Brain microvascular endothelial cell (primary cell): ENCODE measurements around the gene CSTB.

Source experiments
- DNase-seq: peaks from one replicate; pipeline ENCODE4 v3.0.0-alpha.2; 2020
- H3K27ac ChIP-seq: fragments of 250-450 bp; sonication (Bioruptor Pico); 2 replicates; pipeline ENCODE4 v1.5.1; 2020; ENCODE audit warnings: mild to moderate bottlenecking, moderate library complexity
- H3K27me3 ChIP-seq: fragments of 250-450 bp; sonication (Bioruptor Pico); replicated peaks from 2 replicates; pipeline ENCODE4 v1.5.1; 2020; ENCODE audit warnings: mild to moderate bottlenecking
- H3K36me3 ChIP-seq: fragments of 250-450 bp; sonication (Bioruptor Pico); replicated peaks from 2 replicates; pipeline ENCODE4 v1.5.1; 2020; ENCODE audit warnings: mild to moderate bottlenecking
- H3K4me3 ChIP-seq: 2 replicates; pipeline ENCODE4 v1.5.1; 2011; ENCODE audit warnings: low read depth, mild to moderate bottlenecking, control low read depth, low read length, moderate library complexity
- CTCF ChIP-seq: IDR thresholded peaks from 2 replicates; pipeline ENCODE4 v1.5.1; 2011; ENCODE audit warnings: low read depth, mild to moderate bottlenecking, moderate library complexity, low read length, control low read depth, inconsistent platforms; ENCODE audit errors: missing control alignments
- in situ Hi-C: cut with HindIII; loops from 2 replicates; pipeline ENCODE4 v1.10.0; 2017; ENCODE audit warnings: low sequenced_read_pairs, low pct_ligation_motif_present

The CSTB gene

DNA sequence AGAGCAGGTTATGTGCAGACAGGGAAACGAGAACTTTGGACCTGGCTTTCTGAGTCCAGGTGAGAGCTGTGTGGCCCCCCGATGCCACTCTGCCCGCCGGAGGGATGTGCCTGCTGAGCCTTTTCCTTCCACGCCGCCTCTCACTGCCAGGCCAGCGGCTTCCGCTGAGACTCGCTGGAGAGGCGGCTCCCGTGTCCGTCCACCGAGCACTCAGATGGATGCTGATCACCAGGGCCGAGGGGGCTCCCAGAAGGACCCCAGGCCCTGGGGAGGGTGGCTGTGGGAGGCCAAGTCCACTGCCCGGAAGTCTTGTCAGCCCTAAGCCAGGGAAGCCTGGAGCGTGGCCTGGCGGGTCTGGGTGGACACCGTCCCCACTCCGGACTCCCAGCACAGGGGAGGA lies 16.5 kb downstream of the CSTB start:
- no peak for TF ChIP-seq CTCF
- DNase-seq = no peak
- Histone ChIP-seq H3K36me3 (peaks cover 57% of the 10 kb centered on the region), H3K27me3 (no peaks in the 10 kb centered on the region), H3K27ac (no peak overlapping the region), H3K4me3 (no peak overlapping the region)
- in situ Hi-C loops = no loop called here

DNA sequence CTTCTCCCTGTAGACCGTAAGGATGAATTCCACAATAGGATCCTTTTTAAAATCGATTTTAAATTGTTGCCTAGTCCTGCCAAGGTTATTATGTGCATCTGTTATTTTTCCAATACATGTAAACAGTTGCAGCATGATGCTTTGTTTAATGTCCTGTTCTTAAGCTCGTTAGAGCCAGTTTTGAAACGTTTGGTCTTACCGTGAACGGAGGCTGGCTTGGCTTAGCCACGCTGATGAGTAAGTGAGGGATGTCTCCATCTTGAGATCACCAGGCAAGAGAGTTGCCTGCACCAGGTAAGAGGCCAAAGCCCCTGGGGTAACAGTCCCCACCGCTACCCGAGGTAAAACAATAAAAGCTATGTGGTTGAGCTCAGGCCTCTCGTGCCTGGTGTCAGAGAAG lies 17.3 kb downstream of the CSTB start:
- TF ChIP-seq CTCF = no peak
- DNase-seq = no peak
- Histone ChIP-seq H3K27ac (no peak overlapping the region), H3K36me3 (peaks cover 62% of the 10 kb centered on the region), H3K27me3 (no peaks in the 10 kb centered on the region), H3K4me3 (no peak overlapping the region)
- in situ Hi-C loops = no loop called here

DNA sequence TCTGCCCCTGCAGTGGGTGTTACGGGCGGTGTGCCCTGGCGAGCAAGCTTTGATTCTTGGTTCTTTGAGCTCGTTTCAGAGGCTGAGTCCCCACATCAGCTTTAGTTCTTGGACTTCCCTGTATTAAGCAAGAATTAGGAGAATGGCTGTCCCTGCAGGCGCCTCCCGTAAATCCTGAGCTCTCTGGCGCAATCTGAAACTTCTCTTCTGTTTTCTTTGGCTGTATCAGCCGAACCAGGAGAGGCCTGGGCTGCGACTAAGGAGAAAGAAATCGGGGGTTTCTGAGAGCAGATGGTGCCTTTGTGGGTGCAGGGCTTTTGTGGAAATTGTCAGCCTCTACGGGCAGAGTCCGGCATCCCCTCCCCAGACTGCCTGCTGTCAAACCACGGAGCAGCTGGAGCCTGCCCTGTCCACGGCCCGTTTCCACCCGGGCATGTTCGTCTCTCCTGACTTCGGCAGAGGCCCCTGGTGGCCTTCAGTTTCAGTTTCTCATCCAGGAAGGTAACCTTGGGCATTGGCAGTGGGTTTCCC lies 17.9 kb downstream of the CSTB start:
- Histone ChIP-seq H3K27ac (no peak overlapping the region), H3K27me3 (no peaks in the 10 kb centered on the region), H3K36me3 (peaks cover 65% of the 10 kb centered on the region), H3K4me3 (no peak overlapping the region)
- in situ Hi-C loops = no loop called here
- TF ChIP-seq CTCF = no peak
- DNase-seq = no peak

GRCh38 chr21:43757601-43758000 lies 18.5 kb downstream of the CSTB start:
- TF ChIP-seq CTCF = no peak
- in situ Hi-C loops = no loop called here
- Histone ChIP-seq H3K27ac (no peak overlapping the region), H3K36me3 (peaks cover 70% of the 10 kb centered on the region), H3K27me3 (no peaks in the 10 kb centered on the region), H3K4me3 (no peak overlapping the region)
- no peak for DNase-seq

DNA sequence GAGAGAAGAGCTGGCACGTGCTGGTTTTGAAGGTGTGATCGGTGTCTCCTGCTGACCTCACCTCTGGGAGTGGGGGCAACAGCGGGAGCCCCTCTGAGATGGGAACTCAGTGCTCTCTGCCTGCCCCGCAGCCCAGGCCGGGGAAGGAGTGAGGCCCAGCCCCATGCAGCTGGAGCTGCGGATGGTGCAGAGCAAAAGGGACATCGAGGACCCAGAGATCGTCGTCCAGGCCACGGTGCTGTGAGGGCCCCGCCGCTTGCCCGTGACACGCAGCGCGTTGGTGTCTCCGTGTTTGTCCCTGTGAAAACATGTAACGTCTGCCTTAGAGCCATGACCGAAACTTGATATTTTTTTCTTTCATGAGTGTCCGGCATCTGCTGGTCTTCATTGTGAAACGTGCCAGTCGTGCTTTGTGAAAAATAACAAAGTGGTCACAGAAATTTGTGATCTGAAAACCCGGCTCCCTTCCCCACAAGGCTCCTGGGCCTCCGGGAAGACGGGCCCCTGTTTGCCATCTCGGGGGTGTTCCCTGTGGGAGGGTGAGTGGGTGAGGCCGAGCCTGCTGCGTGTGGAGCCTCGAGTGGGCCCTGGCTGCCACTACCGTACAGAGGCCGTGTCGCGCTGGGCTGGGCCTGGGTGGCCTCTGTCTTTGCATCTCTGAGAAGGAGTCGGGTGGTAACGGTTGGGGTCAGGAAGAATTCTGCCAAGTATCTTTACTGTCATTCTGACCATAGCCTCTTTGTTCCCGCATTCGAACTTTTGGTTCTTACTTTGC lies 20.1 kb downstream of the CSTB start:
- Histone ChIP-seq H3K36me3 (peaks cover 83% of the 10 kb centered on the region), H3K4me3 (no peak overlapping the region), H3K27me3 (no peaks in the 10 kb centered on the region), H3K27ac (no peak overlapping the region)
- TF ChIP-seq CTCF = no peak
- in situ Hi-C loops = no loop called here
- no peak for DNase-seq
